Activated CD8-positive, alpha-beta memory T cell treated with anti-CD3 and anti-CD28 coated beads, Interleukin-2, amount 50 U/mL, for 1 hour (primary cell): ENCODE measurements around the gene NEDD4L.
A peak's percentile ranks its signal among the peaks of the same experiment; 100 is the strongest.
"Not testable (repeated sequence)": the region's sequence is repeated elsewhere in the genome, so short reads cannot be mapped to it uniquely, and the experiment has no call there.

ENCODE experiments used
- DNase-seq: peaks from one replicate; pipeline ENCODE4 v3.0.0-alpha.2; 2020; ENCODE audit errors: extremely low read depth

The NEDD4L gene

DNA sequence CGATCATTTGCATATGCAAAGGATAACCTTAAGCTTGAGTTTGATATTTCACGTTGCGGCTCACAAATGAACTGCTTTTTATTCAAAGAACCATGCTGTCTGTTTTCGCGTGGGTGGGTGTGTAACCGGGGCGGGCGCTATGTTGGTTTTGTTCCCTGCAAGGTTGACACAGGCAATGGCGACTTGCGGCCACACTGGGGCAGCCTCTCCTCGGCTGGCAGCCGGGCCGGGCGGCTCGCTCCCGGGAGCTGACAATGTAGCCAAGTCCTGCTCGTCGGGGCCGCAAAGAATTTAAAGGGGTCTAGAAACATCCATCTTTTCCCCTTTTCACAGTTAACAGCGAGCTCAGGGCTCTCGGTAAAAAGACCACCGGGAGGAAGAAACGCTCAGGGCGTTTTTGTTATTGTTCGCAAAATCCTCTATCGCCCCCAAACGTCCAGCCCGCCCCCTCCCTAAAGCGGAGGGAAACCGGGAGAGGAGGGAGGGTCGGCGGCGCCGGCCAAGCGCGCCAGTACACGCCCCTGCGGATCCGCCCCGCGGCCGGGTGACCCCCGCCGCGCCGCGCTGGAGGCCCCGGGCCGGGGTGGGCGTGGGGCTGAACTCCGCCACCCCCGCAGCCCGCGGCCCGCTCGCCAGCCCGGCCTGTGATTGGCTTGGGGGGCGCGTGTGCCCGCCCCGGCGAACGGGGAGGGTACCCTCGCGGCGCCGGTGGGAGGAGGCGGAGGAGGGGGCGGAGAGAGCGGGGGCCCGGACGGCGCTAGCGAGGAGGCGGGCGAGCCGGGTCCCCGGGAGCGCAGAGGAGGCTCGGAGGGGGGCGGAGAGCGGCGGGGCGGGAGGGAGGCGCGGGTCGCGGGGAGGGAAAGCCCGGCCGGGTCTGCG lies at the start of gene NEDD4L:
NEDD4L (plus strand) TSS at position 736 of the 879 bp plus-strand sequence. CDS start 435 bp downstream, outside the sequence.
- peak; percentile 49 for DNase-seq

- no peak for DNase-seq
Observed at GRCh38 chr18:57995331-57995730, 48.7 kb upstream of the NEDD4L start.

DNA sequence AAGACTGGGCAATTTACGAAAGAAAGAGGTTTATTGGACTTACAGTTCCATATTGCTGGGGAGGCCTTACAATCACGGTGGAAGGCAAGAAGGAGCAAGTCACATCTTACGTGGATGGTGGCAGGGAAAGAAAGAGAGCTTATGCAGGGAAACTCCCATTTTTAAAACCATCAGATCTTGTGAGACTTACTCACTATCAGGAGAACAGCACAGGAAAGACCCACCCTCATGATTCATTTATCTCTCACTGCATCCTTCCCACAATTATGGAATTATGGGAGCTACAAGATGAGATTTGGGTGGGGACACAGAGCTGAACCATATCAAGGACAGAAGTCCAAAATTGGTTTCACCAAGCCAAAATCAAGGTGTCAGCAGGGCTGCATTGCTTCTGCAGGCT lies 47.1 kb upstream of the NEDD4L start:
- DNase-seq = not testable (repeated sequence)

DNA sequence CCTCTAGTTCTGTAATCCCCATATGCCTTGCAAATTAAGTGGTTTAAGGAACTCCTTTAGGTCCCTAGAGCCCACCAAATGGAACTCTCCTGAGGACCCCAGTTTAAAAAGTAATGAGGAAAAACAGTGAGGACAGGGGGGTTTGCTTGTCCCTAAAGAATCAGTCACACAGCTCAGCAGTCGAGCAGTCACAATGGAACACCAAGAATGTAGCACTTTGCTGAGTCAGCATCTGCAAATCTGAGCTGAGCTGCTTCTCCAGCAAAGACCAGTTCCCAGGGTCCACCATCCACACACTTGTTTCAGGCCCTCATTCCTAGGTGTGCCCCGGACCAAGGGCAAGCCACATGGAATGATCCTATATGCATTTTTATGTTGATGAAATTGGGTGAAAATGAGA lies 46.2 kb upstream of the NEDD4L start:
- DNase-seq = no peak

GRCh38 chr18:57998461-57998860 lies 45.6 kb upstream of the NEDD4L start:
- DNase-seq = no peak

- DNase-seq = no peak
Observed at GRCh38 chr18:58004317-58004716, 39.7 kb upstream of the NEDD4L start.

DNA sequence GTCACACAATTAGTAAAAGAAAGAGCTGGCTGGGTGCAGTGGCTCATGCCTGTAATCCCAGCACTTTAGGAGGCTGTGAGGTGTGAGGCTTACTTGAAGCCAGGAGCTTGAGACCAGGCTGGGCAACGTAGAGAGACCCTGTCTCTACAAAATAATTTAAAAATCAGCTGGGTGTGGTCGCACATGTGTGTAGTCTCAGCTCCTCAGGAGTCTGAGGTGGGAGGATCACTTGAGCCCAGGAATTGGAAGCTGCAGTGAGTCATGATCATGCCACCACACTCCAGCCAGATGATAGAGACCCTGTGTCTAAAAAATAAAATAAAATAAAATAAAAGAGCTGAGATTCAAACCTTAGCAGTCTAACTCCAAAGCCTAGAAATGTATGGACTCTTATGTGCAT lies 39.0 kb upstream of the NEDD4L start:
- no peak for DNase-seq

- DNase-seq = no peak
Observed at GRCh38 chr18:58005885-58006523, 38.0 kb upstream of the NEDD4L start.

DNA sequence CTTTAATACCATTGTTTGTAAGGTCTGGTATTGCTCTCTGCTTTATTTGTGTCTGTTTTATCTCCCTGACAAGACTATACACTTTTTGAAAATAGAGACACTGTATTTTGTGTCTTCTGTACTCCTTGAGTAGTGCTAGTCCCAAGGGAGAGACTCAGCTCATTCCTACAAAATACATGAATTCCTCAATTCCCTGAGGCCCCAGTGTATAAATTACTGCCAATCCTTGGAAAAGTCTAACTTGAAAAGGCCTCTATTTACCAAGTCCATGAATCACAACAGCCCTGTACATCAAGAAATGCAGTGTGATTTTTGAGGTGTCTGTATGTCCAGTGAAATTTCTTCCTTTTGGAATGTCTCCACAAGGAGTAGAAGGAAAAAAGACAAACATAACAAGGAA lies 34.9 kb upstream of the NEDD4L start:
- no peak for DNase-seq

- DNase-seq = no peak
Observed at GRCh38 chr18:58010265-58010664, 33.8 kb upstream of the NEDD4L start.

- DNase-seq = no peak
Observed at GRCh38 chr18:58012356-58012755, 31.7 kb upstream of the NEDD4L start.

GRCh38 chr18:58013241-58014211 lies 30.5 kb upstream of the NEDD4L start:
- no peak for DNase-seq

DNA sequence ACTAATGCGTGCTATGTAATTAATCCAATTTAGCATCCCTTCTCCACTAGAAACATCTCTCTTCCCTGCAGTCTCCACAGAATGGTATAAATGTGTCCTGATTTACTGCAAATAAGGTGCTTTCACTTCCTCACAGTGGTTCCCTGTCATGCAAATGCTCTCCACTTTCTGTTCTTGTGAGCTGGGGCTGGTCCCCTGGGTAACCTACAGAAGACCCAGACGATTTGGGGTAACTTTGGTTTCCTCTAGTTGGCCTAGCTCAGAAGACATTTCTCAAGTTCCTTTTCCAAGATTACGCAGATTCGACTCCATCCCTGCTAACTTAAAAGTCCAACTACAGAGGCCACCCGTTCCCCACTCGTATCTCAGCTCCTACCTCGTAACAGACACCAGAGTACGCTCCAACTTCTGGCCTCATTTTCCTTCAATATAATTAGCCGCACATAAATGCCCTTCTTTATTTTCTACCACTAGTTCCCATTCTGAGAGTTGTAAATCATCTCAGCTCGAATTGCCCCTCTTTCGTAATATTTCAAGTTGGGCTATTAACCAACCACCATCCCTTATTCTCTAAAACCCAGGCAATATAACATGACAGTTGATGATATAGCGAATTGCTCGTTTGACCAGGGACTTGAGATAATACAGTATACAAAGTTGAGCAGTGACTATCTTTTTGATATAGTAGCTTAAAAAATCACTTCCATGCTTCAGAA lies 28.8 kb upstream of the NEDD4L start:
- no peak for DNase-seq

GRCh38 chr18:58017267-58017666 lies 26.8 kb upstream of the NEDD4L start:
- DNase-seq = no peak

DNA sequence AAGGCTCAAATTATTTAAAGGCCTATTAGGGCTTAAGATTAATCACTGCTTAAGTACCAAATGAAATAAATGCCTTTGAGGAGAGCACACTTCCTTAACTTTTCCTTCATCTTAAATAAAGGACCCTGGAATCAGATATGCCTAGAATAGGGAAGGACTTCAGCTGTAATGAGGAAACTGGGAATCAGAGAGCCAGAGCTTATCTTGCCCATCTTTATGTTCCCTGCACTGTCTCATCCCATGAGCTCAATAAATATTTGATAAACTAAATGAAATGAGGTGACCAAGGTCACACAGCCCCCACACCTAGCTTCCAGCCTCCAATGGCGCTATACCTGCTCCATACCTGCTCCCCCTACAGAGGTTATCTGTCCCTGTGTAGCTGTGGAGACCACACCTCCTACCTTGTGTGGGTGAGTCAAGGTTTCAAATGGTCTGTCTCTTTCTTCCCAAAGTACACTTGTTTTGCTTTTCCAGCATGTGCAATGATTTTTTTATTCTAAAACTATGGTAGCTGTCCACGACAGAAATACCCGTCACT lies 23.4 kb upstream of the NEDD4L start:
- no peak for DNase-seq

DNA sequence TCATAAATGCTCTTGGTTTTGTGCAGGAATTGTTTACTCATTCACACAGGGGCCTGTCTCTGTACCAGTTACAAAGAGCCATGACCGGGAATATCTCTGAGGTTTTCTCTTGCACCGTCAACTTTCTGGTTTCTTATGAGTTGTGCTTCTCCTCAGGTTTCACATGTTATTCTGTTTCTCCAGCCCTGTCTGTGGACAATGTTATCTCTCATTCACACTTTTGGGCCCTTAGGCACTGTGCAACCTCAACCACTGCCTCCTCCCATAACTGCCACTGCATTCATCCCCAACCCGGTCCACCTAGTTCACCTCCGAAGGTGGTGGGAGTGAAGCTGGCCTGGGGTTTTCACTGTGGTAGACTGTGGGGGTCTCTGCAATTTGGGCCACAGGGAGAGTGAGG lies 22.5 kb upstream of the NEDD4L start:
- no peak for DNase-seq

- no peak for DNase-seq
Observed at GRCh38 chr18:58023108-58023507, 20.9 kb upstream of the NEDD4L start.

DNA sequence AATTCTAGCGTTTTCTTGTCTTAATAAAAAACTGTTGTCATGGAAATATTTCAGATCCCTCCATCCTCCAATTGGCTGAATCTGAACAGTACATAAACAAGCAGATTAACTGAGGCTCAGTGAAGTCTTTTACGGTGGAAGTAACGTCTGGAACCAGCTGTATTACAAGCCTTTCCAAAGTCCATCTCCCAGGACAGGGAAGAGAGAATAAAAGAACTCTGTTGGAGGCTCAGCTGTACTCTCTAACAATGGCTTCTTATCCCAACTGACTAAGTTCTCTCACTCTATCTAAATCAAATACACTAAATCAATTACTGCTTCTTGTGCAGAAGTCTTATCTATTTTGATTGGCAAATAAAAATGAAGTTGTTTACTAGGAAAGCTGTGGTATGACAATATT lies 19.9 kb upstream of the NEDD4L start:
- no peak for DNase-seq

- DNase-seq = no peak
Observed at GRCh38 chr18:58025205-58025604, 18.8 kb upstream of the NEDD4L start.

- DNase-seq = no peak
Observed at GRCh38 chr18:58025733-58026132, 18.3 kb upstream of the NEDD4L start.

DNA sequence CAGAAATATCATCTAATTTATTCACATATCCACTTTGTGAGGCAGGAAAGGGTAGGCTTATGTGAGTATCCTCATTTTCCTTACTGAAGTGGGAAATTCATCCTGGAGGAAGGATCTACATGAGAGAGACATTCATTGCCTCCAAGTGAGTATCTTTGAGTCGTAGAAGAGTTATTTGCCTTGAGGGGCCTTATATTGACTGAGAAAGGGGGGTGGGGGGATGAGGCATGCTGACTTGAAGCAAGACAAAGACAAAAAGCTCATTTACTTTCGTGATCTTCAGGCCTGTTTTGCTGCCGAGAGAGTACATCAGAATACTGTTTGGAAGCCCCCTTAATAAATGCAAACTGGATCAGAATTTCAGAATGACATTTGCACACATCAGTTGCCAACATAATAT lies 17.6 kb upstream of the NEDD4L start:
- no peak for DNase-seq
